ENCODE measurements around the gene IMMP1L.
A peak's percentile ranks its signal among the peaks of the same experiment; 100 is the strongest.

Gene IMMP1L

GRCh38 chr11:31421820-31422219, 87.6 kb downstream of the IMMP1L start:
- H3K4me3 ChIP-seq (ENCODE audit: low read length) = no peak overlapping the region
- DNase-seq (ENCODE audit: low read depth) = no peak
- no peak for TF ChIP-seq CTCF (IDR thresholded peaks at IDR 0.05; ENCODE audit: insufficient read depth, low read depth, low read length, missing control alignments)

GRCh38 chr11:31419669-31420068, 89.8 kb downstream of the IMMP1L start:
- TF ChIP-seq CTCF (IDR thresholded peaks at IDR 0.05; ENCODE audit: insufficient read depth, low read depth, low read length, missing control alignments) = no peak
- no peak for DNase-seq (ENCODE audit: low read depth)
- no peak overlapping the region for H3K4me3 ChIP-seq (ENCODE audit: low read length)

- no peak overlapping the region for H3K4me3 ChIP-seq (ENCODE audit: low read length)
- DNase-seq (ENCODE audit: low read depth) = no peak
- TF ChIP-seq CTCF (IDR thresholded peaks at IDR 0.05; ENCODE audit: insufficient read depth, low read depth, low read length, missing control alignments) = no peak
These were observed 90.3 kb downstream of the IMMP1L start for GRCh38 chr11:31419138-31419537.

GRCh38 chr11:31417816-31418215, 91.6 kb downstream of the IMMP1L start:
- H3K4me3 ChIP-seq (ENCODE audit: low read length) = no peak overlapping the region
- DNase-seq (ENCODE audit: low read depth) = no peak
- no peak for TF ChIP-seq CTCF (IDR thresholded peaks at IDR 0.05; ENCODE audit: insufficient read depth, low read depth, low read length, missing control alignments)

- DNase-seq (ENCODE audit: low read depth) = no peak
- TF ChIP-seq CTCF (IDR thresholded peaks at IDR 0.05; ENCODE audit: insufficient read depth, low read depth, low read length, missing control alignments) = no peak
- no peak overlapping the region for H3K4me3 ChIP-seq (ENCODE audit: low read length)
These were observed 92.1 kb downstream of the IMMP1L start for GRCh38 chr11:31417357-31417756.

GRCh38 chr11:31415435-31415834, 94.0 kb downstream of the IMMP1L start:
- no peak for TF ChIP-seq CTCF (IDR thresholded peaks at IDR 0.05; ENCODE audit: insufficient read depth, low read depth, low read length, missing control alignments)
- no peak for DNase-seq (ENCODE audit: low read depth)
- no peak overlapping the region for H3K4me3 ChIP-seq (ENCODE audit: low read length)

- DNase-seq (ENCODE audit: low read depth) = peak; percentile 62
- no peak overlapping the region for H3K4me3 ChIP-seq (ENCODE audit: low read length)
- TF ChIP-seq CTCF (IDR thresholded peaks at IDR 0.05; ENCODE audit: insufficient read depth, low read depth, low read length, missing control alignments) = no peak
These were observed 95.1 kb downstream of the IMMP1L start for GRCh38 chr11:31414338-31414737.

Data from epithelial cell of esophagus (primary cell).